Testis (tissue), 2 donors: ENCODE measurements around the gene GNAI2.

Experiments
- CTCF ChIP-seq, 3 experiments: fragments of 450-650 bp in 2 of 3; fragments of 200-600 bp in 1 of 3; sonication (generic) in 1 of 3; IDR thresholded peaks; one replicate each; pipeline ENCODE4 v1.5.1; 2016 to 2019; ENCODE audit warnings: antibody characterized with exemption in 3 of 3, mild to moderate bottlenecking in 2 of 3, moderate library complexity in 1 of 3
- POLR2A ChIP-seq: fragments of 450-650 bp; IDR thresholded peaks from one replicate; pipeline ENCODE4 v1.6.1; 2017; ENCODE audit warnings: antibody characterized with exemption, mild to moderate bottlenecking, moderate library complexity

GRCh38 chr3:50289130-50289529 lies 53.1 kb downstream of the GNAI2 start:
- no peak for TF ChIP-seq CTCF (IDR thresholded peaks at IDR 0.05)
- TF ChIP-seq POLR2A, result no peak
